GM12892 (cell line): ENCODE results near the gene BMP2K.

Experiments used
- POLR2A ChIP-seq: IDR thresholded peaks from 2 replicates; pipeline ENCODE4 v1.6.1; 2011; ENCODE audit warnings: low read depth, low read length, control low read depth
- TAF1 ChIP-seq: IDR thresholded peaks from 2 replicates; pipeline ENCODE4 v1.6.1; 2011; ENCODE audit warnings: low read depth, mild to moderate bottlenecking, control low read depth, low read length, borderline replicate concordance

- no peak for TF ChIP-seq POLR2A
- TF ChIP-seq TAF1, result no peak
Measured at GRCh38 chr4:78779280-78779679, 3.1 kb downstream of the BMP2K start.
